ENCODE measurements around the gene GDPD5.

The GDPD5 gene

GRCh38 chr11:75399344-75400145 is 126.2 kb downstream of the GDPD5 start, which contains the start of gene RPS3:
TSS of gene RPS3 (plus strand) at chr11:75399518. CDS start at chr11:75399548, 30 bp downstream.
- DNase-seq (ENCODE audit: low spot score) = peak; percentile 79

GRCh38 chr11:75398906-75399305 is 126.8 kb downstream of the GDPD5 start:
- no peak for DNase-seq (ENCODE audit: low spot score)

- DNase-seq (ENCODE audit: low spot score) = no peak
Observed at GRCh38 chr11:75394085-75394840, 131.5 kb downstream of the GDPD5 start.

- no peak for DNase-seq (ENCODE audit: low spot score)
Observed at GRCh38 chr11:75389925-75390324, 135.8 kb downstream of the GDPD5 start.

GRCh38 chr11:75389276-75389605 is 136.5 kb downstream of the GDPD5 start:
- no peak for DNase-seq (ENCODE audit: low spot score)

GRCh38 chr11:75388386-75389275 is 137.1 kb downstream of the GDPD5 start:
- peak; percentile 64 for DNase-seq (ENCODE audit: low spot score)

- no peak for DNase-seq (ENCODE audit: low spot score)
Observed at GRCh38 chr11:75387736-75388294, 137.9 kb downstream of the GDPD5 start.

GRCh38 chr11:75386942-75387630 is 138.7 kb downstream of the GDPD5 start:
- no peak for DNase-seq (ENCODE audit: low spot score)
